B cell (primary cell): Measurements from ENCODE around the gene PCNX4. TPM values are rescaled to one million over a fixed set of nuclear protein-coding genes. Genes with fewer than 3 reads are reported as not detected.

ENCODE experiments used
- ATAC-seq: fragments of 200-7000 bp; cut with Tn5 transposase; one replicate; pipeline ENCODE4 v1.10.0; 2021; ENCODE audit warnings: low read depth, mild to moderate bottlenecking, moderate number of reproducible peaks, moderate library complexity
- CTCF ChIA-PET: fragments of 350-600 bp; sonication (Branson Sonifier 250); formaldehyde crosslinking; loops from one replicate; lab custom pipeline; 2021; ENCODE audit warnings: antibody characterized with exemption, inconsistent platforms; lab: Charles Lee
- POLR2A ChIA-PET: fragments of 350-600 bp; sonication (Branson Sonifier 250); formaldehyde crosslinking; loops from one replicate; lab custom pipeline; 2021; ENCODE audit warnings: antibody characterized with exemption; lab: Charles Lee
- DNase-seq: peaks from one replicate; pipeline ENCODE4 v3.0.0; 2013
- H2AFZ ChIP-seq: 2 replicates; pipeline ENCODE4 v1.6.1; 2012; ENCODE audit warnings: mild to moderate bottlenecking, low read depth, low read length; ENCODE audit not compliant: insufficient read depth, poor library complexity, severe bottlenecking
- H3K27ac ChIP-seq, 2 donors: 1 replicate in 1 of 2; 2 replicates in 1 of 2; pipeline ENCODE4 v1.5.1; 2012 to 2013; ENCODE audit warnings: low read length in 2 of 2, mild to moderate bottlenecking in 2 of 2, moderate library complexity in 1 of 2
- H3K27me3 ChIP-seq, 4 experiments: fragments of 200-600 bp in 1 of 4; sonication (generic) in 1 of 4; replicated peaks in 1 of 4; 1 replicate in 2 of 4; 2 replicates in 2 of 4; pipeline versions ENCODE4 v1.6.1 to v1.7.0; 2013 to 2016; ENCODE audit warnings: low read length in 3 of 4, mild to moderate bottlenecking in 2 of 4, mixed read lengths in 1 of 4, moderate library complexity in 1 of 4; ENCODE audit not compliant: insufficient read depth in 4 of 4, control insufficient read depth in 3 of 4; ENCODE audit errors: control extremely low read depth in 1 of 4
- H3K36me3 ChIP-seq, 2 experiments: replicated peaks in 1 of 2; 1 replicate in 1 of 2; 2 replicates in 1 of 2; pipeline versions ENCODE4 v1.6.1 to v1.7.1; 2013; ENCODE audit warnings: low read length in 1 of 2; ENCODE audit not compliant: insufficient read depth in 2 of 2, control insufficient read depth in 1 of 2; ENCODE audit errors: control extremely low read depth in 1 of 2, extremely low read depth in 1 of 2
- H3K4me1 ChIP-seq, 2 donors: fragments of 200-600 bp in 1 of 2; sonication (generic) in 1 of 2; 1 replicate in 1 of 2; 2 replicates in 1 of 2; pipeline versions ENCODE4 v1.5.1 to v1.6.1; 2013 to 2017; ENCODE audit warnings: low read length in 2 of 2; ENCODE audit not compliant: control insufficient read depth in 2 of 2, insufficient read depth in 2 of 2
- H3K4me2 ChIP-seq: replicated peaks from 2 replicates; pipeline ENCODE3; 2012; ENCODE audit warnings: mild to moderate bottlenecking, low read depth, low read length; ENCODE audit not compliant: poor library complexity, severe bottlenecking
- H3K4me3 ChIP-seq, 5 experiments: fragments of 200-600 bp in 1 of 5; sonication (generic) in 1 of 5; 1 replicate in 3 of 5; 2 replicates in 2 of 5; pipeline versions ENCODE4 v1.5.1 to v1.7.0; 2011 to 2016; ENCODE audit warnings: low read length in 4 of 5, mild to moderate bottlenecking in 4 of 5, low read depth in 2 of 5, control low read depth in 1 of 5, moderate library complexity in 1 of 5; ENCODE audit not compliant: insufficient read depth in 1 of 5; ENCODE audit errors: control extremely low read depth in 1 of 5, extremely low read depth in 1 of 5
- H3K79me2 ChIP-seq: fragments of 200-600 bp; sonication (generic); one replicate; pipeline ENCODE4 v1.6.0; 2016; ENCODE audit warnings: low read length; ENCODE audit not compliant: control insufficient read depth, insufficient read depth
- H3K9ac ChIP-seq: fragments of 200-600 bp; sonication (generic); 2 replicates; pipeline ENCODE4 v1.6.1; 2017; ENCODE audit warnings: mild to moderate bottlenecking, low read length, moderate library complexity
- H3K9me3 ChIP-seq, 3 donors: one replicate each; pipeline versions ENCODE4 v1.6.1 to v1.7.1; 2013; ENCODE audit warnings: low read length in 2 of 3; ENCODE audit not compliant: control insufficient read depth in 2 of 3, insufficient read depth in 1 of 3; ENCODE audit errors: control extremely low read depth in 1 of 3
- H4K20me1 ChIP-seq: 2 replicates; pipeline ENCODE4 v1.6.0; 2012; ENCODE audit warnings: mild to moderate bottlenecking, low read length; ENCODE audit not compliant: insufficient read depth, control insufficient read depth, poor library complexity, severe bottlenecking
- H3K27ac Mint-ChIP-seq: one replicate; pipeline ENCODE4 v1.8.0; 2021; ENCODE audit warnings: mixed read lengths
- H3K27me3 Mint-ChIP-seq: one replicate; pipeline ENCODE4 v1.8.0; 2021; ENCODE audit warnings: mixed read lengths
- H3K4me1 Mint-ChIP-seq: one replicate; pipeline ENCODE4 v1.8.0; 2021; ENCODE audit warnings: mixed read lengths
- H3K4me3 Mint-ChIP-seq: one replicate; pipeline ENCODE4 v1.8.0; 2021; ENCODE audit warnings: mixed read lengths
- H3K9me3 Mint-ChIP-seq: one replicate; pipeline ENCODE4 v1.8.0; 2022; ENCODE audit warnings: mixed read lengths; ENCODE audit not compliant: insufficient read depth
- CTCF ChIP-seq: fragments of 200-600 bp; IDR thresholded peaks from one replicate; pipeline ENCODE4 v1.8.0; 2022; ENCODE audit warnings: antibody characterized with exemption, mild to moderate bottlenecking
- EZH2 ChIP-seq: IDR thresholded peaks from 2 replicates; pipeline ENCODE4 v1.6.1; 2012; ENCODE audit warnings: borderline replicate concordance, low read depth, mild to moderate bottlenecking, moderate library complexity, low read length; ENCODE audit not compliant: insufficient read depth, poor library complexity, severe bottlenecking
- WGBS: methylation state at CpG from one replicate; pipeline ENCODE4 v1.1.5; 2013; ENCODE audit warnings: missing lambda C conversion rate; ENCODE audit not compliant: insufficient coverage; 5-methylcytosine and 5-hydroxymethylcytosine counted together
- intact Hi-C: fragments of 100-400 bp; cut with micrococcal nuclease; formaldehyde crosslinking; loops from one replicate; pipeline ENCODE4 v1.10.0; 2022
- polyA plus RNA-seq: library from polyadenylated mRNA; depleted of rRNA; stranded (reverse); fragments of >200 nt; gene quantifications from 2 replicates; pipeline ENCODE4 v1.2.3, GENCODE V29; 2012
- total RNA-seq, 2 donors: library from RNA; stranded (reverse); fragments of 120-200 nt in 1 of 2; gene quantifications; 1 replicate in 1 of 2; 2 replicates in 1 of 2; pipeline versions ENCODE4 v1.2.3 to v1.2.4, GENCODE V29; 2013 to 2022

The PCNX4 gene
- total and polyA plus RNA-seq, 2 donors (not counting 1 experiment from before 2014, with no cell fraction given), result 17.8 to 53.4 TPM

GRCh38 chr14:60151715-60152114 lies 60.0 kb downstream of the PCNX4 start:
- TF ChIP-seq CTCF (no peak), EZH2 (no peak)
- peak; percentile 73 for DNase-seq
- H3K4me1 Mint-ChIP-seq, result peaks cover 24% of the 10 kb centered on the region
- H3K4me3 Mint-ChIP-seq, result no peak overlapping the region
- intact Hi-C loops, result loop anchor here (1.0 kb wide), 1 partner anchor 13 kb away; no protein-coding TSS in a partner anchor
- ChIA-PET CTCF (interaction anchor here (1.3 to 2.0 kb wide), 5 partner anchors 10 to 187 kb away, joined by 3 to 6 read pairs (median 4); no protein-coding TSS in a partner anchor), POLR2A (interaction anchor here (0.7 to 1.8 kb wide), 3 partner anchors 14 to 97 kb away, joined by 4 to 6 read pairs (median 6); partner anchors contain the start of genes DHRS7, PCNX4 and PPM1A)
- 0% methylated on average over 1 of the region's 3 CpGs for WGBS
- ATAC-seq, result peak; percentile 97
- Histone ChIP-seq H3K4me1 (peaks cover 12% of the 10 kb centered on the region in 2 donors), H3K4me3 (no peak overlapping the region), H3K79me2 (no peaks in the 10 kb centered on the region), H3K9ac (no peak overlapping the region), H4K20me1 (no peaks in the 10 kb centered on the region), H2AFZ (peak overlapping the region; percentile 40), H3K36me3 (peaks cover 0 to 48% of the 10 kb centered on the region in 2 experiments), H3K27ac (peak overlapping the region; percentile 50 to 86), H3K9me3 (no peaks in the 10 kb centered on the region), H3K4me2 (peak overlapping the region; percentile 44), H3K27me3 (no peaks in the 10 kb centered on the region)
- H3K27me3 Mint-ChIP-seq, result no peaks in the 10 kb centered on the region
- no peaks in the 10 kb centered on the region for H3K9me3 Mint-ChIP-seq
- peak overlapping the region; percentile 85 for H3K27ac Mint-ChIP-seq

- intact Hi-C loops, result no loop called here
- no peak for DNase-seq
- Histone ChIP-seq H3K4me1 (peaks cover 12% of the 10 kb centered on the region in 2 donors), H3K9ac (no peak overlapping the region), H3K79me2 (peaks cover 6% of the 10 kb centered on the region), H3K4me2 (no peak overlapping the region), H4K20me1 (no peaks in the 10 kb centered on the region), H3K9me3 (no peaks in the 10 kb centered on the region), H2AFZ (no peak overlapping the region), H3K27me3 (no peaks in the 10 kb centered on the region), H3K27ac (peak overlapping the region in 1 of 2 donors; percentile 32), H3K36me3 (peaks cover 0 to 35% of the 10 kb centered on the region in 2 experiments), H3K4me3 (no peak overlapping the region)
- H3K27ac Mint-ChIP-seq, result peak overlapping the region; percentile 32
- peaks cover 34% of the 10 kb centered on the region for H3K4me1 Mint-ChIP-seq
- ATAC-seq, result no peak
- no CpG with 5 or more reads among the region's 3 CpGs for WGBS
- H3K9me3 Mint-ChIP-seq, result no peaks in the 10 kb centered on the region
- no peaks in the 10 kb centered on the region for H3K27me3 Mint-ChIP-seq
- POLR2A ChIA-PET, result no interaction called here
- no peak overlapping the region for H3K4me3 Mint-ChIP-seq
- TF ChIP-seq EZH2 (no peak), CTCF (no peak)
- CTCF ChIA-PET, result interaction anchor here (1.0 to 1.5 kb wide), 2 partner anchors 29 to 31 kb away, joined by 3 read pairs; no protein-coding TSS in a partner anchor
Measured at GRCh38 chr14:60153991-60154390, 62.3 kb downstream of the PCNX4 start.
